NCI-H2227 treated with DMSO at 0.1 percent for 48 hours (cell line): ENCODE results near the gene PHGDH.

Source experiments
- DNase-seq: peaks from one replicate; lab custom pipeline; 2025; lab: John Stamatoyannopoulos, UW

The PHGDH gene

GRCh38 chr1:119791377-119791776 lies 79.6 kb downstream of the PHGDH start:
- no peak for DNase-seq
